HFFc6 (cell line): Measurements from ENCODE around the gene HACD2. TPM values are rescaled to one million over a fixed set of nuclear protein-coding genes. Genes with fewer than 3 reads are reported as not detected.
"Not testable (repeated sequence)": the region's sequence is repeated elsewhere in the genome, so short reads cannot be mapped to it uniquely, and the experiment has no call there.

Experiments used
- DNase-seq: peaks from one replicate; pipeline ENCODE4 v3.0.0-alpha.2; 2018
- H3K27ac Mint-ChIP-seq: 2 replicates; pipeline ENCODE4 v1.8.0; 2020; ENCODE audit warnings: mild to moderate bottlenecking, mixed read lengths
- H3K27me3 Mint-ChIP-seq: 2 replicates; pipeline ENCODE4 v1.8.0; 2021; ENCODE audit warnings: mild to moderate bottlenecking, moderate library complexity, mixed read lengths; ENCODE audit not compliant: insufficient read depth
- H3K36me3 Mint-ChIP-seq: 2 replicates; pipeline ENCODE4 v1.8.0; 2021; ENCODE audit warnings: low read depth, mixed read lengths
- H3K4me1 Mint-ChIP-seq: 2 replicates; pipeline ENCODE4 v1.8.0; 2020; ENCODE audit warnings: low read depth, mixed read lengths
- H3K4me3 Mint-ChIP-seq: 2 replicates; pipeline ENCODE4 v1.8.0; 2020; ENCODE audit warnings: mild to moderate bottlenecking, moderate library complexity, mixed read lengths
- H3K9me3 Mint-ChIP-seq: 2 replicates; pipeline ENCODE4 v1.8.0; 2020; ENCODE audit warnings: mild to moderate bottlenecking, mixed read lengths
- CTCF ChIP-seq: fragments of 200-600 bp; sonication (generic); IDR thresholded peaks from 2 replicates; pipeline ENCODE4 v1.5.0; 2021; ENCODE audit warnings: antibody characterized with exemption, mild to moderate bottlenecking
- total RNA-seq, 6 experiments: library from RNA; stranded (reverse); fragmentation: NEBNext Ultra II Directional; extraction: Animal tissue kit (Norgen Biotek cat#: 25700); gene quantifications; 2 replicates in 1 of 6; 3 replicates in 5 of 6; pipeline ENCODE4 v1.2.3, GENCODE V29; 2021

HACD2 gene
- total RNA-seq, 6 experiments from 2014 or later = 56.6 to 85.7 (median 75.7) TPM

GRCh38 chr3:123610331-123610730 is 25.5 kb upstream of the HACD2 start:
- TF ChIP-seq CTCF = no peak
- Mint-ChIP-seq H3K4me1 (peaks cover 29% of the 10 kb centered on the region), H3K4me3 (no peak overlapping the region), H3K27ac (no peak overlapping the region), H3K36me3 (peaks cover 35% of the 10 kb centered on the region), H3K27me3 (peaks cover 11% of the 10 kb centered on the region), H3K9me3 (no peaks in the 10 kb centered on the region; the same call in 1 of the 2 replicates)
- no peak for DNase-seq

DNA sequence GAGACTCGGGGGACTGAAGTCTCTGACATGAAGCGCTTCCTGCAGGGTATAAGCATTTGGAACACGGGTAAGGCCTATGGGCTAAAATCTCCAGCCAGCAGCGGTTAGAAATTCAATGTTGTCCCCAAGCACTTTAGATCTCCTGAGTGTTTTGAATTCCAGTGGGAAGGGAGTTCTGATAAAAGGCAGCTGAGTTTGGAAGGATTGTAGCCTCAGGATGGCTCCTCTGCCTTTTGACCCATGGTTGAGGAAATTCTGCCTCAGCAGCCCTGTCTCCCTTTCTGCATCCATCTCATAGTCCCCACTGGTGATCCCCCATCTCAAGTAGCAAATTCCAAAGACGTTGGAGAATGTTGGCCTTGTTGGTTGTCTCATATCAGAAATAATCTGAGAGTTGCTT is 24.2 kb upstream of the HACD2 start:
- DNase-seq = no peak
- H3K4me1 Mint-ChIP-seq = peaks cover 42% of the 10 kb centered on the region
- H3K36me3 Mint-ChIP-seq = peaks cover 33% of the 10 kb centered on the region
- peak overlapping the region; percentile 14 for H3K27ac Mint-ChIP-seq
- peaks cover 17% of the 10 kb centered on the region for H3K27me3 Mint-ChIP-seq
- TF ChIP-seq CTCF = no peak
- no peaks in the 10 kb centered on the region; the same call in 1 of the 2 replicates for H3K9me3 Mint-ChIP-seq
- no peak overlapping the region for H3K4me3 Mint-ChIP-seq

- Mint-ChIP-seq H3K27me3 (peaks cover 18% of the 10 kb centered on the region), H3K36me3 (peaks cover 27% of the 10 kb centered on the region; the same call in 1 of the 2 replicates), H3K27ac (no peak overlapping the region; the same call in 1 of the 2 replicates), H3K9me3 (no peaks in the 10 kb centered on the region; the same call in 1 of the 2 replicates), H3K4me1 (peaks cover 48% of the 10 kb centered on the region), H3K4me3 (no peak overlapping the region)
- DNase-seq = no peak
- TF ChIP-seq CTCF = no peak
Measured at GRCh38 chr3:123608263-123608937, 23.5 kb upstream of the HACD2 start.

DNA sequence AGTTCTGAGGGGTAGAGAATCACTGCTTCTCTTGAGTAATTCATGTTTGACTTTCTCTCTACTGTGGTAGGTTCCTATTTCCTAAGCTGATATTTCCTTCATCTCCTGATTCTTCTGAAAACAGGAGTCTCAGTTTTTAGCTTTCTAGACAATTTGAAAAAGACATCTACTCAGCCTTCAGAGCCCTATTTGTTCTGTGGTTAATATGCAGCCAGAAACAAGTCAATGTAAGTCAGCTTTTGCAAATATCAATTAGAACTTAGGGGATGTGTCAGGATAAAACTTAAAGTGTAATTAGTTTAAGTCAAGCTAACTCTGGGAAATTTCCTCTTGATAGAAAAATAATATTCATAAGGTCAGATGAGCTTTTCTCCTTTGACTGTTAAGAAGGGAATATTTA is 21.7 kb upstream of the HACD2 start:
- Mint-ChIP-seq H3K27me3 (peaks cover 13% of the 10 kb centered on the region), H3K9me3 (no peaks in the 10 kb centered on the region; the same call in 1 of the 2 replicates), H3K4me1 (peaks cover 60% of the 10 kb centered on the region), H3K4me3 (no peak overlapping the region), H3K36me3 (peaks cover 20% of the 10 kb centered on the region; the same call in 1 of the 2 replicates), H3K27ac (peak overlapping the region; percentile 81)
- TF ChIP-seq CTCF = no peak
- no peak for DNase-seq

DNA sequence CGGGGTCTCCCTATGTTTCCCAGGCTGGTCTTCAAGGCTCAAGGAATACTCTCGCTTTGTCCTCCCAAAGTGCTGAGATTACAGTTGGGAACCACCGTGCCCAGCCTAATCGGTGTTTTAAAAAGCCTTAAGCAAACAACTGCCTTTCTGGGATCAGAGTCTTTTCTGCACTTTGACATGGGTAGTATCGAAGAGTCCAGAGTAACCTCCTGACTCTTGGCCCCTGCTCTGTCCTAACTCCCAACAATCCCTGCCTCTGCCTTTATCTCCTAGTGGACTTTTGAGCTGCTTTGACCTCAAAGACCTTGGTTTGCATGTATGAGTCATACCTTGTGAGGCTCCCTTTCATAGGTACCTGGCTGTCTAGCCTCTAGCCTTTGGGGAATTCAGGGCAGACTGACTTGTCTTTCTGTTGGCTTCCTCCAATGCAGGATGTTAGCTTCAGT is 21.0 kb upstream of the HACD2 start:
- peak overlapping the region; percentile 65; the same call in 1 of the 2 replicates for H3K4me3 Mint-ChIP-seq
- TF ChIP-seq CTCF = no peak
- H3K27ac Mint-ChIP-seq = peak overlapping the region; percentile 81
- DNase-seq = no peak
- peaks cover 67% of the 10 kb centered on the region for H3K4me1 Mint-ChIP-seq
- peaks cover 13% of the 10 kb centered on the region for H3K27me3 Mint-ChIP-seq
- H3K36me3 Mint-ChIP-seq = peaks cover 24% of the 10 kb centered on the region; the same call in 1 of the 2 replicates
- no peaks in the 10 kb centered on the region; the same call in 1 of the 2 replicates for H3K9me3 Mint-ChIP-seq

GRCh38 chr3:123603153-123603552 is 18.3 kb upstream of the HACD2 start:
- H3K4me3 Mint-ChIP-seq, DNase-seq: not testable (repeated sequence)
- peaks cover 14% of the 10 kb centered on the region for H3K27me3 Mint-ChIP-seq

More at GRCh38 chr3:123603153-123603552, 18.3 kb upstream of the HACD2 start:
- H3K36me3 Mint-ChIP-seq = peaks cover 37% of the 10 kb centered on the region
- not testable (repeated sequence) for H3K27ac Mint-ChIP-seq, H3K9me3 Mint-ChIP-seq
- H3K4me1 Mint-ChIP-seq = peaks cover 75% of the 10 kb centered on the region
